Putamen (tissue), 1 donor: ENCODE results near the gene TTC23L.
"Not testable (repeated sequence)": the region's sequence is repeated elsewhere in the genome, so short reads cannot be mapped to it uniquely, and the experiment has no call there.

Source experiments
- DNase-seq: peaks from one replicate; pipeline ENCODE4 v3.0.0-alpha.2; 2016; ENCODE audit warnings: low spot score

The TTC23L gene

GRCh38 chr5:34838785-34839714 is at the start of gene TTC23L:
TTC23L (plus strand) TSS chr5:34839164; CDS start chr5:34840672, 1,508 bp downstream.
- peak; percentile 86 for DNase-seq

GRCh38 chr5:34789639-34790038 is 49.3 kb upstream of the TTC23L start:
- DNase-seq = no peak

GRCh38 chr5:34790069-34790468 is 48.9 kb upstream of the TTC23L start:
- DNase-seq = no peak

GRCh38 chr5:34791761-34792244 is 47.2 kb upstream of the TTC23L start:
- DNase-seq = no peak

GRCh38 chr5:34802834-34803563 is 36.0 kb upstream of the TTC23L start:
- no peak for DNase-seq

GRCh38 chr5:34803974-34804732 is 34.8 kb upstream of the TTC23L start:
- no peak for DNase-seq

- no peak for DNase-seq
These were observed 34.1 kb upstream of the TTC23L start for GRCh38 chr5:34804913-34805312.

GRCh38 chr5:34806532-34806931 is 32.4 kb upstream of the TTC23L start:
- no peak for DNase-seq

GRCh38 chr5:34811706-34812105 is 27.3 kb upstream of the TTC23L start:
- DNase-seq = no peak

GRCh38 chr5:34813509-34813908 is 25.5 kb upstream of the TTC23L start:
- DNase-seq = no peak

GRCh38 chr5:34817558-34818351 is 21.2 kb upstream of the TTC23L start:
- DNase-seq = no peak

- no peak for DNase-seq
These were observed 20.2 kb upstream of the TTC23L start for GRCh38 chr5:34818717-34819116.

- DNase-seq = no peak
These were observed 18.4 kb upstream of the TTC23L start for GRCh38 chr5:34820593-34820992.

GRCh38 chr5:34822956-34823715 is 15.8 kb upstream of the TTC23L start:
- DNase-seq = no peak

GRCh38 chr5:34826347-34826746 is 12.6 kb upstream of the TTC23L start:
- DNase-seq = no peak

GRCh38 chr5:34827588-34828506 is 11.1 kb upstream of the TTC23L start:
- no peak for DNase-seq

GRCh38 chr5:34830827-34831226 is 8.1 kb upstream of the TTC23L start:
- not testable (repeated sequence) for DNase-seq

- DNase-seq = no peak
These were observed 7.7 kb upstream of the TTC23L start for GRCh38 chr5:34831303-34831702.

- no peak for DNase-seq
These were observed 6.4 kb upstream of the TTC23L start for GRCh38 chr5:34832568-34832967.
